A549 (cell line): Measurements from ENCODE around the gene SPTLC3. TPM values are rescaled to one million over a fixed set of nuclear protein-coding genes. Genes with fewer than 3 reads are reported as not detected.

Experiments
- ATAC-seq, 2 experiments: fragments of 200-7000 bp in 1 of 2; fragments of >200 bp in 1 of 2; cut with Nextera tagmentation in 1 of 2; cut with Tn5 transposase in 1 of 2; 3 replicates each; pipeline versions ENCODE4 v1.8.0 to v1.9.1; 2018 to 2020; ENCODE audit warnings: mild to moderate bottlenecking in 1 of 2, moderate library complexity in 1 of 2
- CTCF ChIA-PET: fragments of 300-600 bp; sonication (Branson Sonifier 250); formaldehyde crosslinking; extraction: SDS; loops from one replicate; lab custom pipeline; 2021; ENCODE audit warnings: antibody characterized with exemption, inconsistent platforms; lab: Yijun Ruan, JAX
- POLR2A ChIA-PET: fragments of 350-600 bp; formaldehyde crosslinking; extraction: SDS; loops from one replicate; lab custom pipeline; 2021; ENCODE audit warnings: antibody characterized with exemption, inconsistent platforms; lab: Yijun Ruan, JAX
- DNase-seq, 2 experiments: peaks; one replicate each; pipeline versions ENCODE4 v3.0.0 to v3.0.0-alpha.2; 2011 to 2016; ENCODE audit warnings: low read depth in 1 of 2, low spot score in 1 of 2
- FAIRE-seq: peaks from 2 replicates; lab custom pipeline; 2011; peaks lifted over from hg19 to GRCh38; lab: Jason Lieb, UNC
- H3K27ac ChIP-seq, 2 experiments: fragments of >200 bp; sonication (Bioruptor Twin); formaldehyde crosslinking; 3 replicates each; pipeline ENCODE4 v1.5.1; 2016 to 2017
- H3K4me1 ChIP-seq: fragments of >200 bp; sonication (Bioruptor Twin); formaldehyde crosslinking; 3 replicates; pipeline ENCODE4 v1.6.1; 2016
- H3K4me2 ChIP-seq: fragments of >200 bp; sonication (Bioruptor Twin); formaldehyde crosslinking; 3 replicates; pipeline ENCODE4 v1.6.1; 2016
- H3K4me3 ChIP-seq: fragments of >200 bp; sonication (Bioruptor Twin); formaldehyde crosslinking; 3 replicates; pipeline ENCODE4 v1.5.1; 2016
- H3K9me3 ChIP-seq: fragments of >200 bp; sonication (Bioruptor Twin); formaldehyde crosslinking; 3 replicates; pipeline ENCODE4 v1.6.1; 2016
- CBX2 ChIP-seq: fragments of 200-600 bp; sonication (generic); IDR thresholded peaks from 2 replicates; pipeline ENCODE4 v1.6.1; 2016; ENCODE audit warnings: low read depth, mild to moderate bottlenecking, borderline replicate concordance
- CBX8 ChIP-seq: fragments of 200-600 bp; sonication (generic); IDR thresholded peaks from 2 replicates; pipeline ENCODE4 v1.6.1; 2016
- CEBPB ChIP-seq, 2 experiments: fragments of >200 bp in 1 of 2; sonication (Bioruptor Twin) in 1 of 2; formaldehyde crosslinking in 1 of 2; IDR thresholded peaks; 2 replicates each; pipeline ENCODE4 v1.6.1; 2012 to 2016
- CHD4 ChIP-seq: fragments of 200-600 bp; sonication (generic); IDR thresholded peaks from 2 replicates; pipeline ENCODE4 v1.6.1; 2016; ENCODE audit warnings: antibody characterized with exemption, mild to moderate bottlenecking, borderline replicate concordance
- E2F6 ChIP-seq: IDR thresholded peaks from 2 replicates; pipeline ENCODE4 v1.6.1; 2012; ENCODE audit warnings: low read depth, borderline replicate concordance
- ELK1 ChIP-seq: fragments of 150-350 bp; IDR thresholded peaks from 2 replicates; pipeline ENCODE4 v1.6.1; 2014; ENCODE audit warnings: low read depth, mild to moderate bottlenecking, low read length
- FOSB ChIP-seq: fragments of 250-450 bp; sonication (Bioruptor Pico); IDR thresholded peaks from 2 replicates; pipeline ENCODE4 v1.5.0; 2020; ENCODE audit warnings: mild to moderate bottlenecking, moderate library complexity
- FOXS1 ChIP-seq: fragments of 250-450 bp; sonication (Bioruptor Pico); IDR thresholded peaks from 2 replicates; pipeline ENCODE4 v1.5.0; 2020; ENCODE audit warnings: mild to moderate bottlenecking, moderate library complexity
- HOXB5 ChIP-seq: fragments of 250-450 bp; sonication (Bioruptor Pico); IDR thresholded peaks from 2 replicates; pipeline ENCODE4 v1.5.0; 2020; ENCODE audit warnings: mild to moderate bottlenecking, moderate library complexity
- MAFK ChIP-seq: fragments of 450-650 bp; IDR thresholded peaks from 2 replicates; pipeline ENCODE4 v1.6.1; 2014; ENCODE audit not compliant: partially characterized antibody
- MAZ ChIP-seq: fragments of 150-350 bp; IDR thresholded peaks from 2 replicates; pipeline ENCODE4 v1.6.1; 2014; ENCODE audit warnings: antibody characterized with exemption, low read depth, low read length, borderline replicate concordance
- NPAS2 ChIP-seq: fragments of 250-450 bp; sonication (Bioruptor Pico); IDR thresholded peaks from 2 replicates; pipeline ENCODE4 v1.8.0; 2022; ENCODE audit warnings: mild to moderate bottlenecking, moderate library complexity, borderline replicate concordance
- SREBF2 ChIP-seq: fragments of 450-650 bp; IDR thresholded peaks from 2 replicates; pipeline ENCODE4 v1.6.1; 2014; ENCODE audit warnings: mild to moderate bottlenecking, moderate library complexity
- TP53 ChIP-seq: fragments of 250-450 bp; sonication (Bioruptor Pico); IDR thresholded peaks from 2 replicates; pipeline ENCODE4 v1.5.0; 2021; ENCODE audit warnings: mild to moderate bottlenecking, moderate library complexity
- USF2 ChIP-seq: fragments of 450-650 bp; IDR thresholded peaks from 2 replicates; pipeline ENCODE4 v1.6.1; 2014; ENCODE audit warnings: antibody characterized with exemption
- ZFP36 ChIP-seq: fragments of 450-650 bp; IDR thresholded peaks from 2 replicates; pipeline ENCODE4 v1.6.1; 2014; ENCODE audit warnings: borderline replicate concordance; ENCODE audit not compliant: partially characterized antibody
- ZNF302 ChIP-seq: fragments of 250-450 bp; sonication (Bioruptor Pico); IDR thresholded peaks from 2 replicates; pipeline ENCODE4 v1.9.0; 2021; ENCODE audit warnings: inconsistent platforms, mild to moderate bottlenecking, moderate library complexity
- WGBS: methylation state at CpG from one replicate; pipeline ENCODE4 v1.1.6; 2017; ENCODE audit errors: missing lambda C conversion rate; 5-methylcytosine and 5-hydroxymethylcytosine counted together
- polyA plus RNA-seq, 4 experiments: library from polyadenylated mRNA; depleted of rRNA in 3 of 4; stranded (reverse); fragments of >200 nt; fragmentation: RNase III in 1 of 4; extraction: RNeasy Plus Mini Kit Qiagen cat#74134 plus additional on column Dnase treatment in 1 of 4; gene quantifications; 2 replicates in 3 of 4; 3 replicates in 1 of 4; pipeline ENCODE4 v1.2.3, GENCODE V29; 2011 to 2017

Gene SPTLC3
- polyA plus RNA-seq, 2 of the 4 experiments (the other 2 are of a cell fraction), result 0.10 to 0.57 TPM

GRCh38 chr20:13025181-13025580 lies 16.4 kb downstream of the SPTLC3 start:
- WGBS, result 88% methylated on average over 1 of the region's 1 CpG
- peaks cover 14% of the 10 kb centered on the region for H3K4me1 ChIP-seq
- FAIRE-seq (peak; percentile 39), ATAC-seq (no peak), DNase-seq (no peak)
- ChIA-PET CTCF (interaction anchor here (0.7 to 1.1 kb wide), 2 partner anchors 60 to 75 kb away, joined by 3 to 4 read pairs; no protein-coding TSS in a partner anchor), POLR2A (no interaction called here)
- no peak overlapping the region for H3K27ac ChIP-seq
- no peak overlapping the region for H3K4me2 ChIP-seq
- peaks cover 27% of the 10 kb centered on the region for H3K9me3 ChIP-seq
- TF ChIP-seq HOXB5 (CRISPR knock-in tag), result no peak
- TF ChIP-seq E2F6, result no peak
- TF ChIP-seq FOXS1 (CRISPR knock-in tag), result no peak
- no peak for TF ChIP-seq TP53 (CRISPR knock-in tag)
- TF ChIP-seq MAZ, result no peak
- no peak for TF ChIP-seq CBX8
- TF ChIP-seq ZNF302 (CRISPR knock-in tag), result no peak
- no peak for TF ChIP-seq NPAS2 (CRISPR knock-in tag)
- no peak for TF ChIP-seq ELK1
- no peak overlapping the region for H3K4me3 ChIP-seq

GRCh38 chr20:13028001-13028400 lies 19.2 kb downstream of the SPTLC3 start:
- H3K27ac ChIP-seq, result no peak overlapping the region
- TF ChIP-seq CBX2 (no peak), FOSB (CRISPR knock-in tag) (no peak), FOXS1 (CRISPR knock-in tag) (no peak), CEBPB (IDR thresholded peaks at IDR 0.05) (no peak), CHD4 (no peak), HOXB5 (CRISPR knock-in tag) (no peak)
- no peak overlapping the region for H3K4me3 ChIP-seq
- ATAC-seq (no peak), FAIRE-seq (peak; percentile 23), DNase-seq (no peak)
- 53% methylated on average over 4 of the region's 4 CpGs for WGBS
- H3K4me2 ChIP-seq, result no peak overlapping the region
- CTCF ChIA-PET, result interaction anchor here (1.3 kb wide), 1 partner anchor 8 kb away, joined by 3 read pairs; no protein-coding TSS in a partner anchor
- POLR2A ChIA-PET, result no interaction called here
- no peaks in the 10 kb centered on the region for H3K9me3 ChIP-seq
- peaks cover 21% of the 10 kb centered on the region for H3K4me1 ChIP-seq

GRCh38 chr20:13028673-13029072 lies 19.9 kb downstream of the SPTLC3 start:
- peaks cover 21% of the 10 kb centered on the region for H3K4me1 ChIP-seq
- H3K9me3 ChIP-seq, result no peaks in the 10 kb centered on the region
- ChIA-PET POLR2A (no interaction called here), CTCF (interaction anchor here (1.3 to 1.8 kb wide), 3 partner anchors 8 to 20 kb away, joined by 3 read pairs; partner anchors contain the start of gene SPTLC3)
- 66% methylated on average over 3 of the region's 3 CpGs for WGBS
- FAIRE-seq, result peak; percentile 97
- peak overlapping the region; percentile 4 to 51; a peak in 3 of 6 replicates for H3K27ac ChIP-seq
- H3K4me2 ChIP-seq, result no peak overlapping the region
- TF ChIP-seq CBX2 (no peak), TP53 (CRISPR knock-in tag) (no peak), USF2 (no peak), MAFK (peak; percentile 59), ZFP36 (no peak), SREBF2 (no peak), CBX8 (no peak)
- TF ChIP-seq, all 56 proteins: peak for 1
- ATAC-seq, result no peak
- no peak for DNase-seq
- H3K4me3 ChIP-seq, result no peak overlapping the region
